Measurements from ENCODE around the gene RTKN.

- TF ChIP-seq POLR2A (IDR thresholded peaks at IDR 0.05) (no peak), CTCF (IDR thresholded peaks at IDR 0.05) (peak in 1 of 3 donors; percentile 84)
Measured at GRCh38 chr2:74482801-74483674, 41.3 kb upstream of the RTKN start, which contains the start of the genes CCDC142 and TTC31.

Measured in lower leg skin (tissue), 3 donors.